ENCODE data around the gene EFHD2.
"Not testable (repeated sequence)": the region's sequence is repeated elsewhere in the genome, so short reads cannot be mapped to it uniquely, and the experiment has no call there.

EFHD2 gene

DNA sequence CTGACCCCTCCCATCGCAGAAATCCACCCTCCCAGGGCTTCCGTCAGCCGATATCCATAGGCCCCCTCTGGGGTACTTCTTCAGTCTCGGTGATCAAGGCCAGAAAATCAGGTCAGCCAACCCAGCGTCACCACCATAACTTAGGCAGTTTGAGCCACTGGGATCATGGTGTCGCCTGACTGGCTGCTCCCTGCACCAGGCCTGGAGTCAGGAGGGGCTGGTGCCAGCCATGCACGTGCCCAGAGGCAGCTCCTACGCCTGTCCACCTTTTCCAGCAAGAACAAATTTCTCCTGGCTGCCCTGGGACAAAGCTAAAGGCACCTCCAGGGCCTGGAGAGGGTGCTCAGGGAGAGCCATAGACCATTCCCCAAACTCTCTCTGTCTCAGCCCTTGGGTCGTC, 23.8 kb downstream of the EFHD2 start:
- no peak for DNase-seq

DNA sequence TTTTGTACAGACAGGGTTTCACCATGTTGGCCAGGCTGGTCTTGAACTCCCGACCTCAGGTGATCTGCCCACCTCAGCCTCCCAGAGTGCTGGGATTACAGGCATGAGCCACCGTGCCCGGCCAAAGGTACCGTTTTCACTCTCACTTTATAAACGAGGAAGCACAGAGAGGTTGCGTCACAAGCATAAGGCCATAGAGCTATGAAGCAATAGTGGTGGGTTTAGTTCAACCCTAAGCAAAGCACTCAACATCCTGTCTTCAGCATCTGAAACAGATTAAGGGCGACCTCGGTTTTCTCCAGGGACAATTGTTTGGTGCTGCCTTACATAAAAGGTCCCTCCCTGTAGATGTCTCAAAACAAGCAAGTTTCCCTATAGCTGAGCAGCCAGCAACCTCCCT, 25.1 kb downstream of the EFHD2 start:
- DNase-seq = not testable (repeated sequence)

DNA sequence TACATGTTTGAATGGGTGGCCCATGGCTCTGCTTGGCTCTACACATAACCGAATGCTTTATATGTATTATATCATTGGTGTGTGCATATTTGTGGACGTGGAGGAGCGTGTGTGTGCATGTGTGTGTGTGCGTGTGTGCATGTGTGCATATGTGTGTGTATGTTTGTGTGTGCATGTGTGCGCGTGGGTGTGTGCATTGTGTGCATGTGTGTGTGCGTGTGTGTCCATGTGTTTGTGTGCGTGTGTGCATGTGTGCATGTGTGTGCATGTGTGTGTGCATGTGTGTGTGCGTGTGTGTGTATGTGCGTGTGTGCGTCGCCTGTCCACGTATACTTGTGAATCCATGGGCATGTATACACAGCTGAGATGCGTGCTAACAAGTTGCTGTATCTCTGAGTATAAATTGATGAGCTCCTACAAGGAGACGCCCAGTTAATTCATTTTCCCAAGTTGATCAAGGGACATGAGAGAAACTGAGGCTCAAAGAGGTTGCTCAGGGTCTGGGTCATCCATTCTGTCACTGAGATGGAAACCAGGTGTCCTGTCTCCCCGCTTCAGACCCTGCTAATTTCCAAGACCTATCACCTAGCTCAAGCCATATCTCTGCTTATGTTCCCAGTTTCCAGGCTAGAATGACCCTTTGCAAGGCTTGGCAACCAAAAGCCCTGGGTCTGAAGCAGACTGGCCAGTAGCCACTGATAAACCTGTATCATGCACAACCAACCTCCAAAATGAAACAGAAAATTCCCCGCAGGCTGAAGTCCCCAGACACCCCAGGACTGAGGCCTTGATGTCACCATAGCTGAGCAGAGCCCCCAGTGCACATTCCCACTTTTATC, 25.8 kb downstream of the EFHD2 start:
- DNase-seq = no peak

DNA sequence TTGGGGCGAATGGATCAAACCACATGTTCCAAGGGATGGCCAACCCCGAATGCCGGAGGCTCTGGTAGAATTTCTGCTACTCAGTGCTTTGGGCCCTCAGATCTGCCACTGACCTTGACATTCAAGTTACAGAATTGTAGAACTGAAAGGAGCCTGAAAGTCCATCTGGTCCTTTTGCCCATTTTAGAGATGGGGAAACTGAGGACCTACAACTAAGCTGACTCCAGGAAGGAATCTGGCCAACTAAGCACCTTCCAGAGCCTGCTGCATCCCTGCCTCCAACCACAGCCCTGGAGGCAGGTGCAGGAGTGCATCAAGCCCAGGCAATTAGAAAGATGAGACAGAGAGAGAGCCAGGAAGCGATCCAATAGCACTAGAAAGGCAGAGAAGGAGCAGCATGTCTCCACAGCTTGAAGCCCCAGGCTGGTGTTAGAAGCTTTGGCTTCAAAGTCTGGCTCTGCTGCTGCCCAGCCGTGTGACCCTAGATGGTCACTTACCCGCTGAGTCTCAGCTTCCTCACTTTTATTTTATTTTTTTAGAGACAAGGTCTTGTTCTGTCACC, 27.3 kb downstream of the EFHD2 start:
- no peak for DNase-seq

DNA sequence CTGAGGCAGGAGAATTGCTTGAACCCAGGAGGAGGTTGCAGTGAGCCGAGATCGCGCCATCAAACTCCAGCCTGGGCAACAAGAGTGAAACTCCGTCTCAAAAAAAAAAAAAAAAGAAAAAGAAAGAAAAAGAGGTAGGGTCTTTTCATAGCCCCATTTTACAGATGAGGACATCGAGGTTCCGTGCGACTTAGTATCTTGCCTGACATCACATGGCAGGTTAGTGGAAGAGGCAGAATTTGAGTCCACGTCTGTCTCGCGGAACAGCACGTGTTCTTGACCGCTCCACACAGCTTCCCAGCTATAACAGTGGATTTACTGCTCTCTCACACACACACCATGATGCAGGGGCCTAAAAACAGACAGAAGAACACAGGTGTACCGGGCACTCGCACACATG, 29.6 kb downstream of the EFHD2 start:
- no peak for DNase-seq

DNA sequence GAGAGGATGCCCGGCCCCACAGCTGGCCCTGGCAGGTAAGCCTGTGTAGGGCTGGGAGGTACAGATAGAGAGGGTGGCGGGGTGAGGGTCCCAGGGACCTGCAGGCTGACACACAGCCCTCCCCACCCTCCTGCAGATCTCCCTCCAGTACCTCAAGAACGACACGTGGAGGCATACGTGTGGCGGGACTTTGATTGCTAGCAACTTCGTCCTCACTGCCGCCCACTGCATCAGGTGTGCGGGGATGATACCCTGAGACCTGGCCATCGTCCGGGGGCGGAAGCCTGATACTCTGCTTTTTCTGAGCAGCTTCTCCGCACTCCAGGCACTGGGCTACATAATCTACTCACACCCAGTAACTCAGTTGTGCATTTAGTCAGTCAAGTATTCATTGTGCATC, 30.7 kb downstream of the EFHD2 start:
- DNase-seq = no peak

DNA sequence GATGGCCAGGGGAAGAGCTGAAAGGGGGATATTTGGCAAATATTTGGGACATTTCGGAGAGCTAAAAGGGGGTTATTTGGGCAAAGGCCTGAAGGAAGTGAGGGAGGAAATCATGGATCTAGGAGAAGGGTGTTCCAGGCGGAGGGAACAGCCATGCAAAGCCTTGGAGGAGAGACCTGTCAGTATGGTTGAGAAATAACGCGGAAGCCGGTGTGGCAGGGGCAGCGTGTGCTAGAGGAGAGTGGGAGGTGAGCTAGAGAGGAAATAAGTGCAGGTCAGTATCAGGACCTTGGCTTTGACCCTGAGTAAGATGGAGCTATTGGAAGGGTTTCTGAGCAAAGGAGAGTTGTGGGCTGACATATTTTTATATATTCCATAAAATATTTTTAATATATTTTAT, 31.6 kb downstream of the EFHD2 start:
- DNase-seq = no peak

DNA sequence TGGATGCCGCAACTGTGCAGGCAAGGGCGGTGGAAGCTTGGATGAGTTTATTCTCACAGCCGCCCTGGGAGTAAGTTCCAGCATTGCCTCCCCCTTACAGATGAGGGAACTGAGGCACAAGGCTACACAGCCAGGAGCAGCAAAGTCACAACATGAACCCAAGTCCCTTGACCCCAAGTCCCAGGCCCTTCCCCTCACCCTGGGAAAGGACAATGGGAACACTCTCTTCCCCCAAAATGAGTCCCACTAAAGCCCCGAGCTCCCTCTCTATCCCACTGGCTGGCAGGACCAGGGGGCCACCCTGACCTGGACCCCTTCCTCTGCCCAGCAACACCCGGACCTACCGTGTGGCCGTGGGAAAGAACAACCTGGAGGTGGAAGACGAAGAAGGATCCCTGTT, 32.4 kb downstream of the EFHD2 start:
- no peak for DNase-seq

DNA sequence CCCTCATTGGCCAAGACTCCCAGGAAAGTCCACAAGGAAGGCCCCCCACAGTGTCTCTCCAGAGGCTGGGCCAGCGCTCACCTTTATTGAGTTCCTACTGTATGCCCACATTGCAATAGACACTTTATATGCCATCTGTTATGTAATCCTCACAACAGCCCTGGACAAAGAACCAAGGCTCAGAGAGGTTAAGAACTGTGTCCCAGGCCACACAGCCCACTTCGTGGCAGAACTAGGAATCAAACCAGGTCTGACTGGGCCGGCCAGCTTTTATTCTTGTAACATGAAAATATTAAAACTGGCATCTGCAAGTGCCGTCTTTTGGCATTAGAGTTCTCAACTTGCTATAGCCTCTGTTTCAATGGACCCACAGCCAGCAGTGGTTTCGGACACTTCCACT, 33.1 kb downstream of the EFHD2 start:
- no peak for DNase-seq

DNA sequence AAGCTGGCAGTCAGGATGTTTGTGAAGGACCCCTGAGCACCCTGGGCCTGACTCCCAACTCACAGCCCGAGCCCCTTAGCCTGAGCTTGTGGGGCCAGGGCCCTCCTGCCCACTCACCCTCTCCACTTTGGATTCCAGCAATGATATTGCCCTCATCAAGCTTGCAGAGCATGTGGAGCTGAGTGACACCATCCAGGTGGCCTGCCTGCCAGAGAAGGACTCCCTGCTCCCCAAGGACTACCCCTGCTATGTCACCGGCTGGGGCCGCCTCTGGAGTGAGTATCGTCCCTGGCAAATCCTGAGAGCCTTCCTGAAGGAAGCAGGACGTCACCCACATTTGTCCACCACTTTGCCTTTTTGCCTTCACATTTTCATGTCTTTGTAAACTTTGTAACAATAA, 33.6 kb downstream of the EFHD2 start:
- no peak for DNase-seq

DNA sequence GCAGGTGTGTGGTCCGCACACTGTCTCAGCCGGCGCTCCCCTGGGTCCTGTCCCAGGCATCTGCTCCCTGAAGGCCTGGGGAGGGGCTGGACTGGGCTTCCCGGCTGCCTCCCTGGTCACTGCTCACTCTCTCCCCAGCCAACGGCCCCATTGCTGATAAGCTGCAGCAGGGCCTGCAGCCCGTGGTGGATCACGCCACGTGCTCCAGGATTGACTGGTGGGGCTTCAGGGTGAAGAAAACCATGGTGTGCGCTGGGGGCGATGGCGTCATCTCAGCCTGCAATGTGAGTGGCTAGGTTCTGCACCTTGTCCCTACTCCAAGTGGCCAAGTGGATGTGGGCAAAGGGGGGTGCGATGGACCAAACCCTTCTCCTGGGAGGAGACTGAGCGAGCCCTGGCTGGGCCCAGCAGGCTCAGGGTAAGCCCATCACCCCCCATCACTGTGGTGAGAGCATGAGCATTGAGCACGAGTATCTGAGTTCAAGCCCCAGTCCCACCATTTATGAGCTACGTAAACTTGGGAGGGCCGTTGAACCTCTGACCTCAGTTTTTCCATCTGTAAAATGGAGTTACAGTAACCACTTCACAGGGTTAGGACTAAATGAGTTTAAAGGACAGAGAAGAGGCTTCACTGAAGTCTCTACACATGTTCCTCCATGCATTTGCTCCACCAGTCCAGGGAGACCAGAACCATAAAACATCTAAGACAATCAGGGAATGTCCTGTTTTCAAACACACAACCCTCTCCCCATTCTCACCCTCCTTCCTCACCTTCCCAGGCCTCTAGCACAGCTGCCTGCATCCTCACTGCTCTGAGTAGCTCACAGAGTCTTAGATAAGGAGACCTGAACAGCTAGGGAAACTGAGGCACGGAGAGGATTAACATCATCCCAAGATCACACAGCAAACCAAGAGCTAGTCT, 35.0 kb downstream of the EFHD2 start:
- DNase-seq = no peak

DNA sequence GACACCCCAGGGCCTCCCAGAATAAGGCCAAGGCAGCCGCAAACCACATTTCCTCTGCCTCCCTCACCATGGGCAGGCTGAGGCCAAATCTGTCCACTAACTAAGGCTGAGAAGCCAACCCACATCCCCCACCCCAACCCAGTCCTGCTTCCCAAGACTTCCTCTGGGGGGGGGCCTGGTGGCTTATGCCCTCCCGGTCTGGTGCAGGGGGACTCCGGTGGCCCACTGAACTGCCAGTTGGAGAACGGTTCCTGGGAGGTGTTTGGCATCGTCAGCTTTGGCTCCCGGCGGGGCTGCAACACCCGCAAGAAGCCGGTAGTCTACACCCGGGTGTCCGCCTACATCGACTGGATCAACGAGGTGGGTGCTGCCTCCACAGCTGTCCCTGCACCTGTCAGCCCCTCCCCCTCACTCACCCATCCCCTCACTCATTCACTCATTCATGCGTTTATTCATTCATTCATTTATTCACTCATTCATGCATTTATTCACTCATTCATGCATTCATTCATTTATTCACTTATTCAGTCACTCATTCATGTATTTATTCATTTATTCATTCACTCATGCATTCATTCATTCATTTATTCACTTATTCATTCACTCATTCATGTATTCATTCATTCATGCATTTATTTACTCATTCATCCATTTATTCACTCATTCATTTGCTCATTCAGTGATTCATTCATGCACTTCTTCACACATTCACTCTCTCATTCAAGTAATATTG, 35.9 kb downstream of the EFHD2 start:
- no peak for DNase-seq

DNA sequence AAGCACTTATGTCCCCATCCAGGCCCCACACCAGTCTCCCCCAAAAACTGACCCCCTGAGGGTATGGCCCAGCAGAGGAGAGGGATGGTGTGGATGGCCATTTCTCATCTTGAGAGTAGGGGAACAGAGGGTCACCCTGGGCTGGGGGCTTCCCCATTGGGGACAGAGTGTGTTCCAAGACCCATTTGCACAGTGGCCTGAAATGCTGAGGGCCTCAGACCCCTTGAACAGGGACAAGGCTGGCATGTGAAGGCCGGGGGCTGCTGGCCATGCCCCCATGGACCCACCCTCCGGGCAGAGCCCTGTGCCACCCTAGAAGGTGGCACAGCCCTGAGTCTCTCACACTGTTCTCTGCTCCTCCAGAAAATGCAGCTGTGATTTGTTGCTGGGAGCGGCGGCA, 36.5 kb downstream of the EFHD2 start:
- DNase-seq = no peak

DNA sequence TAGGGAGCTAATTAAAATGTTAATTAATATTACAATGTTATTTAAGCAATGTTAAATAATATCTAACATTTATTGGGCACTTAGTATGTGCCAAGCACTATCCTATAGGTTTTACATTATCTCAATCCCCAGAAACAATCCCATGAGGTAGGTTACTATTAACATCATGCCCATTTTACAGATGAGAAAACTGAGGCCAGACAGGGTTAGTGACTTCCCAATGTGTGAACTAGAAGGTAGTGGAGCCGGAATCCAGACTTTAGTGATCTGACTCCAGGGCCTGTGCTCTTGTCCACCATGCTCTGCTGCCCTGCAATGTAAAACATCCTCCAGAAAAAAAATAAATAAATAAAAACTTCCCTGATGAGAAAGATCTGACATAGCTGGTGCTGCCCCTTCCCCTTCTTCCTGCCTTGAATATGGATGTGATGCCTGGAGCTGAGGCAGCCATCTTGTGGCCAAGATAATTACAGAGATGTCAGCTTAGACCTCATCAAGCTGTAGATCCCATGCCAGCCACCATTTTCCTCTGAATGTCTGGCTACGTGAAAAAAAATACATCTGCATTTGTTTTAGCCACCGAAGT, 39.3 kb downstream of the EFHD2 start:
- no peak for DNase-seq

DNA sequence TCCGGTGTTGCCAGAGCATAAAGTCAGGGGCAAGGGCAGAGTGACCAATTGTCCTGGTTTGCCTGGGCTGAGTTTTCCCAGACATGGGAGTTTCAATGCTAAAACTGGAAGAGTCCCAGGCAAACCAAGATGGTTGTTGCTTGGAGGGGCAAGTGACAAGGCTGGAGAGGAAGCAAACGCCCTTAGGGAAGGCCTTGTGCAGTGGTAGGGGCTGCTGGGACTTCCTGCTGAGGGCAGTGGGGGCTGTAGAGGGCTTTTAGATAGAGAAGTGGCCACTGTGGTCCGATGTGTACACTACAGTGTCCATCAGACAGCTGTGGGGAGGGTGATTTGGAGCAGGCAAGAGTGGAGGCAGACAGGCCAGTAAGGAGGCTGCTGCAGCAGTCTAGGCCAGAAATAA, 39.9 kb downstream of the EFHD2 start:
- no peak for DNase-seq

DNA sequence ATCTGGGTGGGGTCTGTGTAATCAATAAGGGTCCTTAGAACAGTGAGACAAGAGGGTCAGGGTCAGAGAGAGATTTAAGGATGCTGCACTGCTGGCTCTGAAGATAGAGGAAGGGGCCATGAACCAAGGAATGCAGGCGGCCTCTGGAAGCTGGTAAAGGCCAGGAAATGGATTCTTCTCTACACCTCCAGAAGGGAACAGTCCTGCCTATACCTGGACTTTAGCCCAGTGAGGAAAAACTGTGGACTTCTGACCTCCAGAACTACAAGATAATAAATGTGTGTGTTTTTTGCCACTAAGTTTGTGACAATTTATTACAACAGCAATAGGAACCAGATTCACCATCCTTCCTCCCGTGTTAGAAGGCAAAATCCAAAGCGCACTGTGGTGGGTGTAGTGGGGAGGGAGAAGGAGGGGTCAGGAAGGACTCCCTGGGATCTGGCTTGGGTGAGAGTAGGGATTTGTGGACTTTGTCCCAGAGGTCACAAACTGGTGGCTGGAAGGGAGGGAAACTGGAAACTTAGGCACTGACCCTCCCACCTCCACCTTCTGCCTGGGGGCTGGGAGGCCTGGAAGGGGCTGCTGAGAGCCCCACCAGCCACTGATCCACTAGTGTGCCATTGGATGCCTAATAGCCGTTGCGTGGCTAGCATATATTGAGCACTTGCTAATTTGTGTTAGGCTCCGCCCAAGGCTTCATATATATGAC, 41.5 kb downstream of the EFHD2 start:
- DNase-seq = no peak

DNA sequence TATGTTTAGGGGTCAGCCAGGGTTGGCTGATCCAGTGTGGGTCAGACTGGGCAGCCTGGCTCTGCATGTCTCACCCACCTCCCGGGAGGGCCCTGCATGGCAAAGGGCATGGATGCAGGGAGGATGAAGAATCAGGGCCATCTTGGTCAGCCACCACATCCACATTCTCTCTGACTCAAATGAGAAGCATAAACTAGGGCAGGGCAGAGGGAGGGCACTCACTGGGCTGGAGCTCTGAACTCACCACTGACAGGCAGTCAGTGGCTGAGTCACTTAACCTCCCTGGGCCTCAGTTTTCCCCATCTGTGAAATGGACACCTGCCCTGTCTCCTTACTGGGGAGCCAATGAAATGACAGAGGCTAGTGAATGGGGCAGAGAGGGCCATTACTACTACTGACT, 42.5 kb downstream of the EFHD2 start:
- DNase-seq = no peak

DNA sequence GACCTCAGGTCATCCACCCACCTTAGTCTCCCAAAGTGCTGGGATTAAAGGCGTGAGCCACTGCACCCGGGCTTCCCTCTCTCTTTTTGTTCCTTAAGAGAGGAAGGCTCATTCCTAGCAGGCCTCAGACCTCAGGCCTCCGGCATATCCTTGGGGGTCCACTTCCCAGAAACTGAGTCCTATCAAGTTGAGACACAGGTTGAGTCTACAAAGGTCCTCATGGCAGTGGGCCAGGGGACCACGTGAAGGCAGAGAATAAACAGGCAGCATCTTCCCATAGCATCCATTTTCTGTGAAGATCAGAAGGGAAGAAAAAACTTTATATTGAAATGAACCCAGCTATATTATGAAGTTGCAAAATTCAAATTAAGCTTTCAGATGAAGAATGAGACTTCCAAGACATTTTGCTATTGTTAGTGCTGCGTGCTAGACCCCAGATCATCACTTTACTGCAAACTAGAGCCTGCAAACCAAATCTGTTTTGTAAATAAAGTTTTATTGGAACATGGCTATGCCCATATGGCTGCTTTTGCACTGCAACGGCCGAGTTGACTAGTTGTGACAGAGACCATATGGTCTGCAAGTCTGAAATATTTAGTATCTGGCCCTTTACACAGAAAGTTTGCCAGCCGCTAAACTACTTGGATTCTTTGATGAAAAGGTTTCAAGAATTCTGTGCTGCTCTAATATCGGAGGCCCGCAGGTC, 43.3 kb downstream of the EFHD2 start:
- DNase-seq = no peak

DNA sequence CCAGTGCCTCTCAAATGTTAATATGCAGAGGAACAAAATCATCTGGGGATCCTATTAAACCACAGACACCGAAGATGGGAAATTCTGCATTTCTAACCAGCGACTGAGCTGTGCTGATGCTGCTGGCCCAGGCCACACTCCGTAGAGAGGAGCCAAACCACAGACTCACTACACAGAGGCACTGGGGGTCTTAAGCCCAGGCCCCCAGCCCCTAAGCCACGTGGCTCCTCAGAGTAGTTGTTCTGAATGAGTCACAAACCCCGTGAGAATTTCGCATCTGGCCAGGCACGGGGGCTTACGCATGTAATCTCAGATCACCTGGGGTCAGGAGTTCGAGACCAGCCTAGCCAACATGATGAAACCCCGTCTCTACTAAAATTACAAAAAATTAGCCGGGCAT, 44.0 kb downstream of the EFHD2 start:
- DNase-seq = no peak

DNA sequence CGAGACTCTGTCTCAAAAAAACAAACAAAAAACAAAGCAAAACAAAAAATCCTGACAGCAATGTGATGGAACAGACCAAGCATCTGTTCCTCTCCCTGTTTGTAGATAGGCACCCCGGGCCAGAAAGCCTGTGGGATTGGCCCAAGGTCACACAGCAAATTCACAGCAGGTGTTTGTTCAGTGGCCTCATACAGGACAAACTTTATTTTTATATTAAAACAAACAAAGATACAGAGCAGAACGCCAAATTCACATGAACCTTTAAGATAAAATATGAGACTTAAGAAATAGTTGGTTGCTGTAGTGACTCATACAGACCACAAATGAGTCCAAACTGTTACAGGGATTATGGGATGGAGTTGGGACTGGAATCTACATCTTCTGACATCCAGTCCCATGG, 44.6 kb downstream of the EFHD2 start:
- DNase-seq = no peak

DNA sequence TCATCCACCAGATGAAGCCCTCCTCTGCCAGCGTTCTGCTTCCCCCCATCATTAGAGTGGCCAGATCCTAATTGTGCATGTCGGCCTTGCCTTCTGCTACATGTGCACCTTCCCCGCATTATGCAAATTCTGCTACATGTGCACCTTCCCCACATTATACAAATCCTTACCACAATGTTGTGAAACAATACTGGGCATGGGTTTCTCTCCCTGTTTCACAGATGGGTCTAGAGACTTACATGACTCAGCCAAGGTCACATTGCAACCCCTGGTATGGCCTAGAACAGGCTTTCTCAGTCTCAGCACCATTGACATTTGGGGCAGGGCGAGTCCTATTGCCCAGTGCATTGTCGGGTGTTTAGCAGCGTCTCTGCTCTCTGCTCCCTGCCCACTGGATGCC, 45.8 kb downstream of the EFHD2 start:
- no peak for DNase-seq

Measured in hippocampal formation (tissue), 2 donors.